ENCODE measurements around the gene ARHGAP10.

DNA sequence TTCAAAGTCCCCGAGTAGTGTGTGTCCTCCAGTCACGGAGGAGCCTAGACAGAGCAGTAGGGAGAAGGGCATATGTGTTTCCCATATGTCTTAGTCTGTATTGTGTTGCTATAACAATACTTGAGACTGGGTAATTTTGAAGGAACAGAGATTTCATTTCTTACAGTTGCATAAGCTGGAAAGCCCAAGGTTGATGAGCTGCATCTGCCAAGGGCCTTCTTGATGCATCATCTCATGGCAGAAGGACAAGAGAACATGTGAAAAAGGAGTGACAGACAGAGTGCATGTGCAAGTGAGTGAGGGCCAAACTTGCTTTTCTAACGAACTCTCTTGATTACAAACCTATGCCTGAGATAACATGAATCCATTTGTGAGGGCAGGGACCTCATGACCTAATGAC, 243.4 kb downstream of the ARHGAP10 start:
- TF ChIP-seq POLR2AphosphoS5 (IDR thresholded peaks at IDR 0.05; ENCODE audit: low read depth, low read length) (no peak), TAF1 (IDR thresholded peaks at IDR 0.05; ENCODE audit: low read depth, low read length) (no peak), POLR2A (IDR thresholded peaks at IDR 0.05; ENCODE audit: low read depth, low read length) (no peak), SPI1 (IDR thresholded peaks at IDR 0.05; ENCODE audit: low read depth, low read length) (no peak), PAX5 (IDR thresholded peaks at IDR 0.05; ENCODE audit: insufficient read depth, low read length, severe bottlenecking) (no peak)
